HG03521 (cell line): ENCODE data around the gene SEMG2.

Source experiments
- ATAC-seq: cut with Tn5 transposase; IDR thresholded peaks from one replicate; pipeline ENCODE4 v1.9.1; 2021; ENCODE audit warnings: mild to moderate bottlenecking, moderate library complexity; ENCODE audit not compliant: unreplicated experiment

The SEMG2 gene, protein sequence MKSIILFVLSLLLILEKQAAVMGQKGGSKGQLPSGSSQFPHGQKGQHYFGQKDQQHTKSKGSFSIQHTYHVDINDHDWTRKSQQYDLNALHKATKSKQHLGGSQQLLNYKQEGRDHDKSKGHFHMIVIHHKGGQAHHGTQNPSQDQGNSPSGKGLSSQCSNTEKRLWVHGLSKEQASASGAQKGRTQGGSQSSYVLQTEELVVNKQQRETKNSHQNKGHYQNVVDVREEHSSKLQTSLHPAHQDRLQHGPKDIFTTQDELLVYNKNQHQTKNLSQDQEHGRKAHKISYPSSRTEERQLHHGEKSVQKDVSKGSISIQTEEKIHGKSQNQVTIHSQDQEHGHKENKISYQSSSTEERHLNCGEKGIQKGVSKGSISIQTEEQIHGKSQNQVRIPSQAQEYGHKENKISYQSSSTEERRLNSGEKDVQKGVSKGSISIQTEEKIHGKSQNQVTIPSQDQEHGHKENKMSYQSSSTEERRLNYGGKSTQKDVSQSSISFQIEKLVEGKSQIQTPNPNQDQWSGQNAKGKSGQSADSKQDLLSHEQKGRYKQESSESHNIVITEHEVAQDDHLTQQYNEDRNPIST

GRCh38 chr20:45221076-45221475 is at the start of gene SEMG2:
Gene SEMG2 (plus strand): TSS chr20:45221373. CDS start chr20:45221390, 17 bp downstream.
- ATAC-seq: no peak

DNA sequence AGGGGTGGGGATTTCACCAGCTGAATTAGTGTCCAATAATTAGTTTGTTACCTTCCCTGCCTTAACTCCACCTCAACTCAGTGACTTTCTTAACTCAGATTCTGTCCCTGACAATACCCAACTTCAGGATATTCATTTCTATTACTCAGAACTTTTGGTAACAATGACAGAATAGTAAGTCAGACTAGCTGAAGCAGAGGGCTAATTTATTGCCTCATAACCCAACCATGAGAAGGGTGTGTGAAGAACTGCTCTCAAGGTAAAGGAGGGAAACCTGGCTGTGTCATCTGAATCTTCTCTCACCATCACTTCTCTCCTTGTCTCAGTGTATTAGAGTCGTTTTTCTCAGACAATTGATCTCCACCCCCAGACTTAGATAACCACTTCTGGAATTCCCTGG is 47.7 kb upstream of the SEMG2 start:
- ATAC-seq: no peak

GRCh38 chr20:45174434-45175364 is 46.5 kb upstream of the SEMG2 start, which contains the start of gene PI3:
Gene PI3 (plus strand): TSS chr20:45174902. CDS start chr20:45174923, 21 bp downstream.
- no peak for ATAC-seq

DNA sequence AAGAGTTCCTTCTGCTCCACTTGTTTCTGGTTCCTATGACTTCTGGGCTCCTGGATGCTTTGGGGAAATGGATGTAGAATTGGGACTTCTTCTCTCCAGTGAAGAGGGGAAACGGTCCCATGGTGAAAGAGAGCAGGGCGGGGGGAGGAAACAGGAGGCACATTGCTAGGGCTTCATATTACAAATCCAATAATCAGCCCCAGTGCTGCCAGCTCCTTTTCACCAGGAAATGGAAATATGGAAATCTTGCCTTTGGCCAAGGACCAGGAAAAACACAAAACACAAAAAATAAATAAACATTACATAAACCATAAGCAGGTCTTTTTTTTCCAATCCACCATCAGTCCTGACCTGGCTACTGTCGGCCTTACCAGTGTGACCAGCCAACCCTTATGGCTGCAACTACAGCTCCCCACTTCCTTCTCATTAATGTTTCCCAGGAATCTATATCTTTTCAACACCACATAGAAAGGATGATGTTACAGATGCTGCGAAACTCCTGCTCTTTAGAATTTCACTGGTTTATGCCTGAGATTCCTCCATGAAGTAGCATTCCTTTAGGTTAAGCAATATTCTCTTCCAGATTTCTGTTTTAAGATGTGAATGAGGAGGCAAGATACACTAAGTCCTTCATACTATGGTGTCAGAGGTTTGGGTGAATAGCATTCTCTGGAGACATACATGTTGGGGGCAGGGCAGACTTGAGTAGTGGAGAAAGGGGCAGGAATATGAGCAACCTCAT is 44.5 kb upstream of the SEMG2 start:
- ATAC-seq: no peak

GRCh38 chr20:45179166-45179565 is 42.0 kb upstream of the SEMG2 start:
- ATAC-seq: no peak

DNA sequence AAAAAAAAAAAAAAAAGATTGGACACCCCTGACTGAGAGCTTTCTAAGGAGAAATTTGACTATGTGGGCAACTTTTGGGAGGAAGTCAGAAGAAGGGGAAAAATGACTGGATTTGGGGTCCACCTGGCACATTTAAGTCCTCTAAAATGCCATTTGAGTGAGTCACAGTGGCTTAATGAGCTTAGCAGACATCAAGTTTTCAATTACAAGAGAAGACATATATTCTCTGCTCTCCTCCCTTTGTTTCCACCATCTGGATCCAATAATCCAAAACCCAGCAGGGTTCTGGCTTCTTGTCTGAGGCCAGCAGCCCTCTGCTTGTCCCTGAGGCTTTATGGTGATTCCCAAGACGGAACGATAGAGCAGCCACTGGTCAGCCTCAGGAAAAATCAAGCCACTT is 39.5 kb upstream of the SEMG2 start:
- ATAC-seq: no peak

GRCh38 chr20:45183084-45183483 is 38.1 kb upstream of the SEMG2 start:
- ATAC-seq: no peak

- ATAC-seq: no peak
Measured at GRCh38 chr20:45187693-45188092, 33.5 kb upstream of the SEMG2 start.

GRCh38 chr20:45189067-45189609 is 32.0 kb upstream of the SEMG2 start:
- no peak for ATAC-seq

DNA sequence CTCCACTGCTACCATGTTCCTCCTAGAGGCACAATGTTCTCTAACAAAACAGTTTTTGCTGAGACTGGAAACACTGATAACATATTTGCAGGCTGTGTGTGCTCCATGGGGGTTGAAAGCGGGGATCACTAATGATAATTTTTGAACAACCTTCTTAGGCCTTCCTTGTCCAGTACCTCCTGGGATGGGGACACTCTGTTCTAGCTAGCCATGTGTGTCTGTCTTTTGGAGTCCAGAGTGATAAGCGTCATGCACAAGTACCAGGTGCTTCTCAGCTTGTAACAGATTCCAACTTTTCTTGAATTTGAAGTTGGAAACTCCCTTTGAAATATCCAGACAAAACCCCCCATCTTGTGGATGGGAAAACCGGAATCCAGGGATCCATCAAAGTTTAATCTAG is 31.3 kb upstream of the SEMG2 start:
- ATAC-seq: no peak

GRCh38 chr20:45191926-45192325 is 29.2 kb upstream of the SEMG2 start:
- ATAC-seq: no peak

DNA sequence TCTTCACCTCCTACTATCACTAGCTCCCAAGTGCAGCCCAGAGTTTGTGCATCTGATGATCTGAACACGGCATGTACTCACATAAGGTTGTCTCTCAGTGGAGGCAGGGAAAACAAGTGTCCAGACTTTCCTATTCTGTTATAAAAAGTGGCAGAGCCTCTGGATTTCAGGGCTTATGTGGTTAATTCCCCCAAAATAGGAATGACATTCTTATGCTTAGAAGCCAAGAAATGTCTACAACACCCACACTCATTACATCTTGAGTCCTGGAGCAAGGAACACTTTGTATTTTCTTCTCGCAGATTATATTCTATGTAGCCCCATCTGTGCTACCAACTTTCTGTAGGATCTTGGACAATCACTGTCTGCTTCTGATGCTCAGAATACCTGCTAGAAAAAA is 27.8 kb upstream of the SEMG2 start:
- no peak for ATAC-seq

DNA sequence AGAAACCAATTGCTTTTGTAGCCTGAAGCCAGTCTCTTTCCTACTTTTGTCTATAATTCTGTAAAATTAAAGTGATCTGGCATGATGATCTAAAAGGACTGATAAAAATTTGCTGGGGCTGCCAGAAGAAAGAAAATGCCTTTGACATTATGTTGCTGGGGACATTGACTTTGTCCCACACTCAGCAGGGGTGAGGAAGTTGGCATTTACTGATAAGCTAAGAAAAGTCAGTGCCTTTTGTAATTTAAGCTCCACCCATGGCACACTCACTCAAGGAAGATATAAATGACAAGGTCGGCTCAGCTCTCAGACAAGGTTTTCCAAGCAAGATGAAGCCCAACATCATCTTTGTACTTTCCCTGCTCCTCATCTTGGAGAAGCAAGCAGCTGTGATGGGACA is 14.4 kb upstream of the SEMG2 start, which contains the start of gene SEMG1:
SEMG1 (plus strand) TSS at position 309 of the 400 bp plus-strand sequence; CDS start at position 330, 21 bp downstream.
- no peak for ATAC-seq

GRCh38 chr20:45209924-45210323 is 11.2 kb upstream of the SEMG2 start:
- ATAC-seq: no peak

DNA sequence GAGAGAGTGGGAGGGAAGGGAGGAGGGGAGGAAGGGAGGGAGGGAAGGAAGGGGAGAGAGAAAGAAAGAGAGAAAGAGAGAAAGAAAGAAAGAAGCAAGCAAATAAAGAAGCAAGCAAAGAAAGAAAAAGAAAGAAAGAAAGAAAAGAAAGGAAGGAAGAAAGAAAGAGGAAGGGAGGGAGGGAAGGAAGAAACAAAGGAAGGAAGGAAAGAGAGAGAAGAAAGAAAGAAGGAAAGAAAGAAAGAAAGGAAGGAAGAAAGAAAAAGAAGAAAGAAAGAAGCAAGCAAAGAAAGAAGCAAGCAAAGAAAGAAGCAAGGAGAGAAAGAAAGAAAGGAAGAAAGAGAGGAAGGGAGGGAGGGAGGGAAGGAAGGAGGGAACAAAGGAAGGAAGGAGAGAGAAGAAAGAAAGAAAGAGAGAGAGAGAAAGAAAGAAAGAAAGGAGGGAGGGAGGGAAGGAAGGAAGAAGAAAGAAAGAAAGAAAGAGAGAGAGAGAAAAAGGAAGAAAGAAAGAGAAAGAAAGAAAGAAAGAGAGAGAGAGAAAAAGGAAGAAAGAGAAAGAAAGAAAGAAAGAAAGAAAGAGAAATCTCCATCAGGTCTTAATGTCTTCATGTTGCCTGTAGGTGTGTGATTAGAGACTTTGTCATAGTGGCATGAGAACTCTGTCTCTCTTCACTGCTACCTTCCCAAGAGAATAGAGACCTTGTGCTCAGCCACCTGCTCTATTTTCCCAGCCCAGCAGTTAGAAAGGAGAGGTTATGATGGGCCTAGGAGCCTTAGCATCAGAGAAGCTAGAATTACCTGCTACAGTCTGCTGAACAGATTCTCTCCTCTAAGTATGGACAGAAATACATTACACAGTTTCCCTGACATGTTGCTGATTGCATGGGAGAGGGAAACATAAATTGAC is 9.4 kb upstream of the SEMG2 start:
- ATAC-seq: no peak

GRCh38 chr20:45212836-45213235 is 8.3 kb upstream of the SEMG2 start:
- no peak for ATAC-seq

DNA sequence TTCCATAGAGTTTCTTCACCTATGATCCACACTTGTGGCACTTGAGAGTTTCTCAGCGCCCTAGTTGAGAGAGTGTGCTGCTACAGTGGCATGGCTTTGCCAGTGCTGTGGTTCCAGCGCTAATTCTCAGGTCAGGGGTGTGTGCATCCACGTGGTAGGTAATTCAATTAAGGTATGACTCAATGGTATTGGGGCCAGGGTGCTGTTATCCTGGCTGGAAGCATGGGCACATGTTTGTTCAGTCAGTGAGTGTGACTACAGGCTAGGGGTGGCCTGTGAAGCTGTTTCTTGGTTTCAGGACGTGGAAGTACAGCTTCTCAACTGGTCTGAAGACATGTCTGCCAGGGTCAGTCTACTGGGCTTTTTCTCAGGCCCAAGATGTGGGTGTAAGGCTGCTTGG is 3.0 kb upstream of the SEMG2 start:
- no peak for ATAC-seq

DNA sequence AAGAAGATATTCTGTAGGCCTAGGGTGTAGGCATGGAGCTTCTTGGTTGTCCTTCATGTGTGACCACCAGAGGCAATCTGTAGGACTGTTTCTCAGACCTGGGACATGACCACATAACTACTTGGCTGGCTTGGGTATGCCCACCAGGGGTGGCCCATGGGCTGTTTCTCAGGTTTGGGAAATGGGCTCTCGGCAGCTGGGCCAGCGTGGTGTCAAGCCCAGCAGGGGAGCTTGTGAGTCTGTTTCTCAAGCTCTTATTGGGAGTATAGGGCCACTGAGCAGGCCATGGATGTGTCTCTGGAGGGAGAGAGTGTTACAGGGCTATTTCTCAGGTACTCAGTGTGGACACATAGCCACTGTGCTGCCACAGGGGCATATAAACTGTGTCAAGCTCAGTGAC is 2.5 kb upstream of the SEMG2 start:
- no peak for ATAC-seq

- no peak for ATAC-seq
Measured at GRCh38 chr20:45223136-45223535, 2.0 kb downstream of the SEMG2 start.
